Measurements from ENCODE around the gene OXA1L. TPM values are rescaled to one million over a fixed set of nuclear protein-coding genes. Genes with fewer than 3 reads are reported as not detected.
"Not testable (repeated sequence)": the region's sequence is repeated elsewhere in the genome, so short reads cannot be mapped to it uniquely, and the experiment has no call there.

OXA1L gene
- total and polyA plus RNA-seq, 3 experiments from 2014 or later = 57.3 to 128 (median 126) TPM

DNA sequence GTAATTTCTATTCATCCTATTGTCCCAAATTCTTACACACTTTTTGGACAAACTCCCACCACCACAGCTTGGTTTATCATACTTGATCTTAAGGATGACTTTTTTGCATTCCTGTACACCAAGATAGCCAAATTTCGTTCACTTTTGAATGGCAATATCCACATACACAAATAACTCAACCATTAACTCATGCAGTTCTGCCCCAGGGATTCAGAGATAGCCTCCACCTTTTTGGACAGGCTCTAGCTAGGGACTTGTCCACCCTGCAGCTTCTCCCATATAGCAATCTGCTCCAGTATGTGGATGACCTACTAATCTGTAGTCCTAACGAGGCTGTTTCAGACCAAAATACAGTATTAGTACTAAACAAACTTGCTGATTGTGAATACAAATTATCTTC, 32.7 kb upstream of the OXA1L start:
- Histone ChIP-seq H3K27me3 (ENCODE audit: insufficient read depth, low read length, poor library complexity, severe bottlenecking) (no peaks in the 10 kb centered on the region), H3K36me3 (ENCODE audit: insufficient read depth, low read length) (no peaks in the 10 kb centered on the region), H3K4me1 (ENCODE audit: insufficient read depth, low read length) (no peaks in the 10 kb centered on the region), H3K4me3 (ENCODE audit: low read length) (no peak overlapping the region), H3K27ac (ENCODE audit: low read depth, low read length) (no peak overlapping the region), H3K9me3 (ENCODE audit: low read length) (no peaks in the 10 kb centered on the region)
- no peak for DNase-seq
- POLR2A ChIA-PET = no interaction called here
- Mint-ChIP-seq H3K27me3 (peaks cover 2 to 17% of the 10 kb centered on the region in 2 donors), H3K36me3 (no peaks in the 10 kb centered on the region), H3K4me3 (no peak overlapping the region), H3K27ac (peak overlapping the region in 1 of 8 donors; percentile 19), H3K4me1 (no peaks in the 10 kb centered on the region), H3K9me3 (peaks cover 0 to 1% (median 0%) of the 10 kb centered on the region in 5 donors)
- CTCF ChIA-PET = no interaction called here

DNA sequence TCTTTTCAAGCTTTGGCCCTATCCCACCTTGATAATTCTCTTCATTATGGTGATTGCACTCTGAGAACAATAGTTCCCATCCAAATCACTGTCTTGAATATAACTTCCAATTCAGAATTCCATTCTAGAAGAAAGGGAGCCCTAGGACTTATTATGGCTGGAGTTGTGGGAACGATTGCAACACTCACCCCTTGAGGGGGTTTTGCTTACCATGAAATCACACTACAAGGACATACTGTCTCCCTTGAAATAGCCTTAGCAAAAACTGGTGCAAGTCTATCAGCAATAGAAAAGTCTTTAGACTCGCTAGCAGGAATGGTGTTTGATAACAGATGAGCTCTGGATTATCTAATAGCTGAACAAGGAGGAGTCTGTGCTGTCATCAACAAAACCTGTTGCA, 31.4 kb upstream of the OXA1L start:
- H3K4me3 ChIP-seq (ENCODE audit: low read length) = no peak overlapping the region
- H3K9me3 ChIP-seq (ENCODE audit: low read length) = no peaks in the 10 kb centered on the region
- H3K27me3 ChIP-seq (ENCODE audit: insufficient read depth, low read length, poor library complexity, severe bottlenecking) = no peaks in the 10 kb centered on the region
- Mint-ChIP-seq H3K27me3 (peaks cover 2 to 17% of the 10 kb centered on the region in 2 donors), H3K4me1 (no peaks in the 10 kb centered on the region), H3K4me3 (no peak overlapping the region), H3K9me3 (peaks cover 0 to 1% (median 0%) of the 10 kb centered on the region in 5 donors), H3K27ac (no peak overlapping the region), H3K36me3 (no peaks in the 10 kb centered on the region)
- no peak overlapping the region for H3K27ac ChIP-seq (ENCODE audit: low read depth, low read length)
- H3K36me3 ChIP-seq (ENCODE audit: insufficient read depth, low read length) = no peaks in the 10 kb centered on the region
- ChIA-PET CTCF (no interaction called here), POLR2A (interaction anchor here (0.7 kb wide), 1 partner anchor 659 kb away, joined by 5 read pairs; no protein-coding TSS in a partner anchor)
- H3K4me1 ChIP-seq (ENCODE audit: insufficient read depth, low read length) = no peaks in the 10 kb centered on the region
- DNase-seq = no peak

DNA sequence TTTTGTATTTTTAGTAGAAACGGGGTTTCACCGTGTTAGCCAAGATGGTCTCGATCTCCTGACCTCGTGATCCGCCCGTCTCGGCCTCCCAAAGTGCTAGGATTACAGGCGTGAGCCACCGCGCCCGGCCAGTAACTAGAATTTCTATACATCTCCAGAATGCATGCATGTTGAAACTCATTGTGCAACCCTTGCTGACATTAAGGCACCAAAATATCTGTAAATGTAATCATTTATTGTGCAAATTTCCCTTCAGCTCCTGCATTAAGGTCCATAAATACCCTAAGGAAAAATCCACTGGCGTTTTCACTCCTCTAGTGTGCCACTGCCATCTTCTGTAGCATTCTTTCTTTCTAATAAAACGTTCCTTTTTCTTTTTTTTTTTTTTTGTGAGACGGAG, 30.1 kb upstream of the OXA1L start:
- H3K27ac Mint-ChIP-seq, H3K36me3 Mint-ChIP-seq: not testable (repeated sequence)

GRCh38 chr14:22737052-22737451, 29.4 kb upstream of the OXA1L start:
- peaks cover 0 to 1% (median 0%) of the 10 kb centered on the region in 5 donors for H3K9me3 Mint-ChIP-seq
- Histone ChIP-seq H3K27ac (ENCODE audit: low read depth, low read length) (no peak overlapping the region), H3K4me1 (ENCODE audit: insufficient read depth, low read length) (no peaks in the 10 kb centered on the region), H3K27me3 (ENCODE audit: insufficient read depth, low read length, poor library complexity, severe bottlenecking) (no peaks in the 10 kb centered on the region), H3K9me3 (ENCODE audit: low read length) (no peaks in the 10 kb centered on the region), H3K4me3 (ENCODE audit: low read length) (no peak overlapping the region), H3K36me3 (ENCODE audit: insufficient read depth, low read length) (no peaks in the 10 kb centered on the region)
- peaks cover 2 to 18% of the 10 kb centered on the region in 2 donors for H3K27me3 Mint-ChIP-seq
- ChIA-PET CTCF (no interaction called here), POLR2A (no interaction called here)
- H3K4me1 Mint-ChIP-seq = no peaks in the 10 kb centered on the region
- no peaks in the 10 kb centered on the region for H3K36me3 Mint-ChIP-seq
- DNase-seq = no peak
- H3K4me3 Mint-ChIP-seq = no peak overlapping the region
- no peak overlapping the region for H3K27ac Mint-ChIP-seq

More for the DNA sequence above, 30.1 kb upstream of the OXA1L start:
- peaks cover 2 to 17% of the 10 kb centered on the region in 2 donors for H3K27me3 Mint-ChIP-seq
- H3K36me3 ChIP-seq (ENCODE audit: insufficient read depth, low read length); H3K9me3 ChIP-seq (ENCODE audit: low read length); POLR2A ChIA-PET; H3K4me3 ChIP-seq (ENCODE audit: low read length); DNase-seq; H3K4me1 Mint-ChIP-seq; H3K27me3 ChIP-seq (ENCODE audit: insufficient read depth, low read length, poor library complexity, severe bottlenecking); H3K27ac ChIP-seq (ENCODE audit: low read depth, low read length); H3K4me3 Mint-ChIP-seq; H3K9me3 Mint-ChIP-seq; H3K4me1 ChIP-seq (ENCODE audit: insufficient read depth, low read length); CTCF ChIA-PET: not testable (repeated sequence)

DNA sequence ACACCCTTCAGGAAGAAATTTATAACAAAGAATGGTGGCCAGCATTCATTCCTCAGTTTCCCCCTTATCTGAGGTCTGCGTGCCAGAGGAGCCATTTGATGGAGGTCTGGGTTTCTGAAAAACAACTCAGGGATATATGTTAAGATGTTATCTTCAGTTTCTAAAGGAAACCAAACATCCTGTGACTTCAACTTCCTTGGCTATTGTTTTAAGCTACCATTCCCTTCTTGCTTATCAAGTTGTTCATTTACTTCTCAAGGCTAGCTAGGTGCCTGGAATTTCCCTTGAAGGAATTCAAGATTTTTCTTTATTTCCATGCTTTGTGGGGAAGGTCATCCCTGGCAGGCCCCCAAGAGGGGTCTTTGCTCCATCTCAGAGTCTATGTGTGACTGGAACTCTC, 27.1 kb upstream of the OXA1L start:
- CTCF ChIA-PET = no interaction called here
- POLR2A ChIA-PET = no interaction called here
- no peak overlapping the region for H3K4me3 Mint-ChIP-seq
- H3K4me1 Mint-ChIP-seq = no peaks in the 10 kb centered on the region
- peaks cover 0 to 1% (median 0%) of the 10 kb centered on the region in 5 donors for H3K9me3 Mint-ChIP-seq
- Histone ChIP-seq H3K4me1 (ENCODE audit: insufficient read depth, low read length) (no peaks in the 10 kb centered on the region), H3K9me3 (ENCODE audit: low read length) (no peaks in the 10 kb centered on the region), H3K4me3 (ENCODE audit: low read length) (no peak overlapping the region), H3K27ac (ENCODE audit: low read depth, low read length) (no peak overlapping the region), H3K27me3 (ENCODE audit: insufficient read depth, low read length, poor library complexity, severe bottlenecking) (no peaks in the 10 kb centered on the region), H3K36me3 (ENCODE audit: insufficient read depth, low read length) (no peaks in the 10 kb centered on the region)
- no peak for DNase-seq
- H3K27me3 Mint-ChIP-seq = peaks cover 0 to 35% of the 10 kb centered on the region in 2 donors
- no peak overlapping the region for H3K27ac Mint-ChIP-seq
- no peaks in the 10 kb centered on the region for H3K36me3 Mint-ChIP-seq

GRCh38 chr14:22740020-22740419, 26.5 kb upstream of the OXA1L start:
- Mint-ChIP-seq H3K4me1 (no peaks in the 10 kb centered on the region), H3K27me3 (peaks cover 0 to 33% of the 10 kb centered on the region in 2 donors), H3K4me3 (no peak overlapping the region), H3K36me3 (no peaks in the 10 kb centered on the region), H3K9me3 (peaks cover 0 to 1% (median 0%) of the 10 kb centered on the region in 5 donors), H3K27ac (no peak overlapping the region)
- ChIA-PET POLR2A (no interaction called here), CTCF (no interaction called here)
- H3K4me1 ChIP-seq (ENCODE audit: insufficient read depth, low read length) = no peaks in the 10 kb centered on the region
- no peaks in the 10 kb centered on the region for H3K36me3 ChIP-seq (ENCODE audit: insufficient read depth, low read length)
- H3K9me3 ChIP-seq (ENCODE audit: low read length) = no peaks in the 10 kb centered on the region
- no peak for DNase-seq
- no peak overlapping the region for H3K27ac ChIP-seq (ENCODE audit: low read depth, low read length)
- H3K4me3 ChIP-seq (ENCODE audit: low read length) = no peak overlapping the region
- no peaks in the 10 kb centered on the region for H3K27me3 ChIP-seq (ENCODE audit: insufficient read depth, low read length, poor library complexity, severe bottlenecking)

DNA sequence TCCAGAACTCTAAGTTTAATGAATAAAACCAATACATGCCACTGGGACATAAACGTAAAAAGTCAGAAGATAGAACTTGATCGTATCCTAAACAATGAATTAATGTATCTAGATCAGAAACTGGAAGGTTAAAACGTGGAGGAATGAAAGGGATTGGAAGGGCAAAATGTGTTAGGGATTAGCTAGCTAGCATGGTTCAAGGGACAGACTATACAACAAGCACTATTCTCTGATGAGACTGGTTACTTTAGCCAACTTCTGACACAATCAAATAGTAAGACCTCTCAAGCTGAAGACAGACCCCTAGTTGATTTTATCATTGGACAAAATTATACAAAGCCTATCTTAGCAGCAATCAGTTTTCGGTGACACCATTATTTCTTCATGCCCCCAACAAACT, 18.7 kb upstream of the OXA1L start:
- DNase-seq = no peak
- no peaks in the 10 kb centered on the region for H3K27me3 ChIP-seq (ENCODE audit: insufficient read depth, low read length, poor library complexity, severe bottlenecking)
- ChIA-PET POLR2A (no interaction called here), CTCF (no interaction called here)
- H3K4me1 ChIP-seq (ENCODE audit: insufficient read depth, low read length) = no peaks in the 10 kb centered on the region
- H3K36me3 Mint-ChIP-seq = no peaks in the 10 kb centered on the region
- no peaks in the 10 kb centered on the region for H3K9me3 ChIP-seq (ENCODE audit: low read length)
- H3K4me3 ChIP-seq (ENCODE audit: low read length) = no peak overlapping the region
- no peaks in the 10 kb centered on the region for H3K36me3 ChIP-seq (ENCODE audit: insufficient read depth, low read length)
- peaks cover 0 to 4% (median 0%) of the 10 kb centered on the region in 3 donors for H3K4me1 Mint-ChIP-seq
- H3K27me3 Mint-ChIP-seq = peaks cover 13 to 47% of the 10 kb centered on the region in 2 donors
- peaks cover 0 to 1% (median 0%) of the 10 kb centered on the region in 5 donors for H3K9me3 Mint-ChIP-seq
- H3K4me3 Mint-ChIP-seq = no peak overlapping the region
- H3K27ac Mint-ChIP-seq = no peak overlapping the region
- no peak overlapping the region for H3K27ac ChIP-seq (ENCODE audit: low read depth, low read length)

GRCh38 chr14:22748206-22748605, 18.3 kb upstream of the OXA1L start:
- Mint-ChIP-seq H3K4me3 (no peak overlapping the region), H3K4me1 (peaks cover 0 to 4% (median 0%) of the 10 kb centered on the region in 3 donors), H3K36me3 (no peaks in the 10 kb centered on the region), H3K27ac (no peak overlapping the region), H3K27me3 (peaks cover 17 to 46% of the 10 kb centered on the region in 2 donors), H3K9me3 (peaks cover 0 to 1% (median 0%) of the 10 kb centered on the region in 5 donors)
- no peak for DNase-seq
- CTCF ChIA-PET = no interaction called here
- POLR2A ChIA-PET = no interaction called here
- H3K9me3 ChIP-seq (ENCODE audit: low read length) = no peaks in the 10 kb centered on the region
- no peaks in the 10 kb centered on the region for H3K36me3 ChIP-seq (ENCODE audit: insufficient read depth, low read length)
- no peaks in the 10 kb centered on the region for H3K27me3 ChIP-seq (ENCODE audit: insufficient read depth, low read length, poor library complexity, severe bottlenecking)
- H3K27ac ChIP-seq (ENCODE audit: low read depth, low read length) = no peak overlapping the region
- H3K4me3 ChIP-seq (ENCODE audit: low read length) = no peak overlapping the region
- H3K4me1 ChIP-seq (ENCODE audit: insufficient read depth, low read length) = no peaks in the 10 kb centered on the region

DNA sequence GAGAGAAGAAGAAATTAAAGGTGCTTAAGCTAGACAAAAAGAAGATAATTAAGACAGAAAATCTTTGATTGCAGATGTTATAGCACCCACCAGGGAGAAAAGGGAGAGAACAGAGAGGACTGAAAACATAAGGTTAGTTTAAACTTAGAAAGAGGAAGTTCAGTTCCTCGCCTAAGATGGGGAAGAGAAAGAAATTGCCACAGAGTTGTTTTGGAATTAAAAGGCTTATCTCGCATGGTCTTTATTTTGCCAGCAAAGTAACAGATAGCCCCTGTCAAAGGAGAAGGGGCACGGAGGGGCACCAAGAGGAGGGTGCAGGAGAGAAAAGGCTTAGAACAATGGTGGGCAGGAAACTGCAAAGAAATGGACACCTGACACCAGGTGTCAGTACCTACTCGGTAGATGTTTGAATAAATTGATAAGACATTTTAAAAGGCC, 17.8 kb upstream of the OXA1L start:
- Histone ChIP-seq H3K27ac (ENCODE audit: low read depth, low read length) (no peak overlapping the region), H3K27me3 (ENCODE audit: insufficient read depth, low read length, poor library complexity, severe bottlenecking) (no peaks in the 10 kb centered on the region), H3K4me3 (ENCODE audit: low read length) (no peak overlapping the region), H3K9me3 (ENCODE audit: low read length) (no peaks in the 10 kb centered on the region), H3K4me1 (ENCODE audit: insufficient read depth, low read length) (no peaks in the 10 kb centered on the region), H3K36me3 (ENCODE audit: insufficient read depth, low read length) (no peaks in the 10 kb centered on the region)
- Mint-ChIP-seq H3K27ac (peak overlapping the region in 2 of 8 donors; percentile 26 to 27), H3K4me1 (peaks cover 0 to 4% (median 0%) of the 10 kb centered on the region in 3 donors), H3K9me3 (peaks cover 0 to 1% (median 0%) of the 10 kb centered on the region in 5 donors), H3K27me3 (peaks cover 17 to 50% of the 10 kb centered on the region in 2 donors), H3K36me3 (no peaks in the 10 kb centered on the region), H3K4me3 (no peak overlapping the region)
- ChIA-PET POLR2A (no interaction called here), CTCF (interaction anchor here (0.6 kb wide), 1 partner anchor 44 kb away, joined by 3 read pairs; no protein-coding TSS in a partner anchor)
- no peak for DNase-seq

Data from CD8-positive, alpha-beta memory T cell (primary cell).